H9 (cell line): ENCODE data around the gene SLC4A2. TPM values are rescaled to one million over a fixed set of nuclear protein-coding genes. Genes with fewer than 3 reads are reported as not detected.

Source experiments
- DNase-seq: peaks from one replicate; pipeline ENCODE4 v3.0.0-alpha.2; 2017
- H2AFZ ChIP-seq: one replicate; pipeline ENCODE4 v1.6.1; 2013; ENCODE audit warnings: mild to moderate bottlenecking, low read length, control low read depth, moderate library complexity
- H2AK5ac ChIP-seq: 2 replicates; pipeline ENCODE4 v1.6.1; 2013; ENCODE audit warnings: low read length, control low read depth, mixed read lengths; ENCODE audit not compliant: insufficient read length
- H2BK120ac ChIP-seq: one replicate; pipeline ENCODE4 v1.6.1; 2013; ENCODE audit warnings: low read depth, mild to moderate bottlenecking, low read length, control low read depth, inconsistent platforms; ENCODE audit not compliant: poor library complexity, severe bottlenecking
- H2BK12ac ChIP-seq: 2 replicates; pipeline ENCODE4 v1.6.1; 2013; ENCODE audit warnings: low read length, control low read depth, mixed read lengths, low read depth; ENCODE audit not compliant: insufficient read length
- H2BK15ac ChIP-seq: 2 replicates; pipeline ENCODE4 v1.6.1; 2013; ENCODE audit warnings: low read depth, low read length, control low read depth
- H2BK20ac ChIP-seq: one replicate; pipeline ENCODE4 v1.6.1; 2013; ENCODE audit warnings: low read depth, mild to moderate bottlenecking, low read length, control low read depth, inconsistent platforms; ENCODE audit not compliant: poor library complexity, severe bottlenecking
- H2BK5ac ChIP-seq: 2 replicates; pipeline ENCODE4 v1.6.1; 2013; ENCODE audit warnings: low read length, control low read depth, mixed read lengths; ENCODE audit not compliant: insufficient read length
- H3K14ac ChIP-seq: 2 replicates; pipeline ENCODE4 v1.6.1; 2013; ENCODE audit warnings: low read length, control low read depth; ENCODE audit not compliant: insufficient read depth
- H3K18ac ChIP-seq: 2 replicates; pipeline ENCODE4 v1.6.1; 2013; ENCODE audit warnings: low read depth, mild to moderate bottlenecking, mixed read lengths, low read length, control low read depth; ENCODE audit not compliant: insufficient read length
- H3K23ac ChIP-seq: 2 replicates; pipeline ENCODE4 v1.6.1; 2013; ENCODE audit warnings: low read length, control low read depth, mixed read lengths, low read depth; ENCODE audit not compliant: insufficient read length
- H3K23me2 ChIP-seq: 2 replicates; pipeline ENCODE4 v1.6.1; 2013; ENCODE audit warnings: low read depth, mild to moderate bottlenecking, mixed read lengths, low read length, control low read depth; ENCODE audit not compliant: insufficient read length, poor library complexity, severe bottlenecking
- H3K27ac ChIP-seq: 2 replicates; pipeline ENCODE4 v1.5.1; 2013; ENCODE audit warnings: low read length, control low read depth, mixed read lengths, low read depth; ENCODE audit not compliant: insufficient read length
- H3K27me3 ChIP-seq: 2 replicates; pipeline ENCODE4 v1.6.1; 2013; ENCODE audit warnings: low read length, control low read depth, inconsistent platforms; ENCODE audit not compliant: insufficient read depth
- H3K4ac ChIP-seq: 2 replicates; pipeline ENCODE4 v1.6.1; 2013; ENCODE audit warnings: low read depth, mild to moderate bottlenecking, control low read depth, inconsistent platforms, low read length, moderate library complexity
- H3K4me1 ChIP-seq: 2 replicates; pipeline ENCODE4 v1.6.1; 2013; ENCODE audit warnings: low read length, control low read depth, inconsistent platforms; ENCODE audit not compliant: insufficient read depth
- H3K4me2 ChIP-seq: 2 replicates; pipeline ENCODE4 v1.6.1; 2013; ENCODE audit warnings: low read length, control low read depth, mixed read lengths; ENCODE audit not compliant: insufficient read length, insufficient read depth
- H3K56ac ChIP-seq: 2 replicates; pipeline ENCODE4 v1.6.1; 2013; ENCODE audit warnings: low read depth, mild to moderate bottlenecking, mixed read lengths, low read length, control low read depth; ENCODE audit not compliant: insufficient read length
- H3K79me1 ChIP-seq: 2 replicates; pipeline ENCODE4 v1.6.1; 2013; ENCODE audit warnings: low read depth, mild to moderate bottlenecking, moderate library complexity, low read length, control low read depth, inconsistent platforms; ENCODE audit not compliant: insufficient read depth, poor library complexity, severe bottlenecking
- H3K79me2 ChIP-seq: 2 replicates; pipeline ENCODE4 v1.6.1; 2013; ENCODE audit warnings: low read length, control low read depth, inconsistent platforms; ENCODE audit not compliant: insufficient read depth
- H3K9ac ChIP-seq: 2 replicates; pipeline ENCODE4 v1.6.1; 2013; ENCODE audit warnings: low read length, control low read depth, mixed read lengths; ENCODE audit not compliant: insufficient read length; ENCODE audit errors: extremely low read depth
- H3K9me3 ChIP-seq: one replicate; pipeline ENCODE4 v1.6.1; 2013; ENCODE audit warnings: low read depth, low read length, inconsistent platforms; ENCODE audit not compliant: control insufficient read depth
- H3T11ph ChIP-seq: one replicate; pipeline ENCODE4 v1.6.1; 2013; ENCODE audit warnings: mild to moderate bottlenecking, low read length, control low read depth, inconsistent platforms
- H4K20me1 ChIP-seq: one replicate; pipeline ENCODE4 v1.6.1; 2013; ENCODE audit not compliant: control insufficient read depth, insufficient read length, insufficient read depth
- H4K5ac ChIP-seq: 2 replicates; pipeline ENCODE4 v1.6.1; 2013; ENCODE audit warnings: low read depth, mild to moderate bottlenecking, mixed read lengths, low read length, control low read depth; ENCODE audit not compliant: insufficient read length
- H4K8ac ChIP-seq: replicated peaks from 2 replicates; pipeline ENCODE4 v1.6.1; 2013; ENCODE audit warnings: low read length, control low read depth, mixed read lengths, low read depth; ENCODE audit not compliant: insufficient read length
- H4K91ac ChIP-seq: 2 replicates; pipeline ENCODE4 v1.6.1; 2013; ENCODE audit warnings: low read depth, mild to moderate bottlenecking, moderate library complexity, mixed read lengths, low read length, control low read depth; ENCODE audit not compliant: insufficient read length
- H3K27ac Mint-ChIP-seq, 3 experiments: 2 replicates in 2 of 3; 3 replicates in 1 of 3; pipeline ENCODE4 v1.8.0; 2020 to 2021; ENCODE audit warnings: mixed read lengths in 3 of 3, mild to moderate bottlenecking in 1 of 3, moderate library complexity in 1 of 3
- H3K27me3 Mint-ChIP-seq: 2 replicates; pipeline ENCODE4 v1.8.0; 2021; ENCODE audit warnings: low read depth, mild to moderate bottlenecking, moderate library complexity, mixed read lengths
- H3K36me3 Mint-ChIP-seq, 3 experiments: 2 replicates in 2 of 3; 3 replicates in 1 of 3; pipeline ENCODE4 v1.8.0; 2020 to 2021; ENCODE audit warnings: low read depth in 3 of 3, mixed read lengths in 3 of 3; ENCODE audit not compliant: insufficient read depth in 1 of 3
- H3K4me1 Mint-ChIP-seq, 2 experiments: 2 replicates each; pipeline ENCODE4 v1.8.0; 2020; ENCODE audit warnings: mixed read lengths in 2 of 2
- H3K4me3 Mint-ChIP-seq, 2 experiments: 2 replicates in 1 of 2; 3 replicates in 1 of 2; pipeline ENCODE4 v1.8.0; 2020 to 2021; ENCODE audit warnings: mild to moderate bottlenecking in 2 of 2, mixed read lengths in 2 of 2, moderate library complexity in 1 of 2
- H3K9me3 Mint-ChIP-seq, 2 experiments: 2 replicates in 1 of 2; 3 replicates in 1 of 2; pipeline ENCODE4 v1.8.0; 2020; ENCODE audit warnings: mild to moderate bottlenecking in 2 of 2, mixed read lengths in 2 of 2, moderate library complexity in 1 of 2
- WGBS: extraction: QIAGEN DNeasy Blood & Tissue Kit; methylation state at CpG from one replicate; pipeline ENCODE4 v1.1.7; 2013; ENCODE audit warnings: missing lambda C conversion rate, low lambda C conversion rate, mixed read lengths; ENCODE audit not compliant: insufficient read length; ENCODE audit errors: extremely low coverage; 5-methylcytosine and 5-hydroxymethylcytosine counted together
- total RNA-seq: library from RNA; stranded (reverse); gene quantifications from 2 replicates; pipeline ENCODE4 v1.2.1, GENCODE V29; 2021
- TF ChIP-seq, protein P1 (sequence below): fragments of 200-600 bp; sonication (generic); conservative IDR thresholded peaks from 3 replicates; pipeline ENCODE4 v1.8.0; 2021; ENCODE audit warnings: antibody characterized with exemption, mild to moderate bottlenecking

The SLC4A2 gene
- total RNA-seq, 1 experiment from 2014 or later, result 136 TPM

DNA sequence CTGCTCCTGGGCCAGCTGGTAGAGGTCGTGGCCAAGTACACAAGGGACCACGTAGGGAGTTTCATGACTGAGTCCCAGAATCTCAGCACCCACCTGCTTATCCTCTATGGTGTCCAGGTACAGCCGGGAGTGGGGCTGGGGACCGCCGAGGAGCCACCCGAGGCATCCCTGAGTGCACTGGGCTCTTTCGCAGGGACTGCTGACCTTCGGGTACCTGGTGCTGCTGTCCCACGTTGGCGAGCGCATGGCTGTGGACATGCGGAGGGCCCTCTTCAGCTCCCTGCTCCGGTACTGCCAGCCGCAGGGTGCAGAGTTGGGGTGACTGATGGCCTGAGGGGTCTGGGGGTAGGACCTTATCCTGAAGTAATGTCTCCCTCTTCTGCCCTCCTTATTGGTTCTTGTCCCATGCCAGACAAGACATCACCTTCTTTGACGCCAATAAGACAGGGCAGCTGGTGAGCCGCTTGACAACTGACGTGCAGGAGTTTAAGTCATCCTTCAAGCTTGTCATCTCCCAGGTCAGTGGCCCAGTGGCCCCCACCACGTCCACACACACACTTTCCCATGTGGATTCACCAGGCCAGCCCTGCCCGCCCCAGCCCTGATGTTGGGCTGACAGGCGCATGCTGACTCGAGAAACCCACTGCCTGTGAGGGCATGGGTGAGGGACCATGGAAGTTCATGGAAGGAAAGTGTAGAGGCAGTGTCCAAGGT lies 24.9 kb upstream of the SLC4A2 start:
- Histone ChIP-seq H3K27ac (no peak overlapping the region), H3K9ac (no peak overlapping the region), H3K23ac (no peak overlapping the region), H3K14ac (no peak overlapping the region), H2BK15ac (no peak overlapping the region), H4K91ac (no peak overlapping the region), H3K79me1 (no peaks in the 10 kb centered on the region), H2AK5ac (no peak overlapping the region), H2BK5ac (no peak overlapping the region), H3K18ac (no peak overlapping the region), H3T11ph (no peak overlapping the region), H3K4me1 (no peaks in the 10 kb centered on the region), H3K56ac (no peak overlapping the region), H2BK12ac (no peak overlapping the region), H4K20me1 (no peaks in the 10 kb centered on the region), H3K4me2 (no peak overlapping the region), H4K8ac (no peak overlapping the region), H3K9me3 (no peaks in the 10 kb centered on the region), H3K79me2 (no peaks in the 10 kb centered on the region), H3K27me3 (no peaks in the 10 kb centered on the region), H2BK20ac (no peak overlapping the region), H3K4ac (no peak overlapping the region), H2AFZ (no peak overlapping the region), H4K5ac (no peak overlapping the region), H3K23me2 (no peaks in the 10 kb centered on the region), H2BK120ac (no peak overlapping the region)
- peaks cover 2% of the 10 kb centered on the region in 2 experiments; a peak in 2 of 4 replicates for H3K4me1 Mint-ChIP-seq
- H3K9me3 Mint-ChIP-seq, result no peaks in the 10 kb centered on the region
- WGBS, result no CpG with 5 or more reads among the region's 21 CpGs
- H3K4me3 Mint-ChIP-seq, result no peak overlapping the region
- no peak for DNase-seq
- H3K27me3 Mint-ChIP-seq, result no peaks in the 10 kb centered on the region
- peaks cover 0 to 8% (median 4%) of the 10 kb centered on the region in 3 experiments; a peak in 4 of 7 replicates for H3K36me3 Mint-ChIP-seq
- H3K27ac Mint-ChIP-seq, result no peak overlapping the region
- TF ChIP-seq, protein P1, sequence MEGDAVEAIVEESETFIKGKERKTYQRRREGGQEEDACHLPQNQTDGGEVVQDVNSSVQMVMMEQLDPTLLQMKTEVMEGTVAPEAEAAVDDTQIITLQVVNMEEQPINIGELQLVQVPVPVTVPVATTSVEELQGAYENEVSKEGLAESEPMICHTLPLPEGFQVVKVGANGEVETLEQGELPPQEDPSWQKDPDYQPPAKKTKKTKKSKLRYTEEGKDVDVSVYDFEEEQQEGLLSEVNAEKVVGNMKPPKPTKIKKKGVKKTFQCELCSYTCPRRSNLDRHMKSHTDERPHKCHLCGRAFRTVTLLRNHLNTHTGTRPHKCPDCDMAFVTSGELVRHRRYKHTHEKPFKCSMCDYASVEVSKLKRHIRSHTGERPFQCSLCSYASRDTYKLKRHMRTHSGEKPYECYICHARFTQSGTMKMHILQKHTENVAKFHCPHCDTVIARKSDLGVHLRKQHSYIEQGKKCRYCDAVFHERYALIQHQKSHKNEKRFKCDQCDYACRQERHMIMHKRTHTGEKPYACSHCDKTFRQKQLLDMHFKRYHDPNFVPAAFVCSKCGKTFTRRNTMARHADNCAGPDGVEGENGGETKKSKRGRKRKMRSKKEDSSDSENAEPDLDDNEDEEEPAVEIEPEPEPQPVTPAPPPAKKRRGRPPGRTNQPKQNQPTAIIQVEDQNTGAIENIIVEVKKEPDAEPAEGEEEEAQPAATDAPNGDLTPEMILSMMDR, result no peak
